Measurements from ENCODE around the gene EFTUD2.

DNA sequence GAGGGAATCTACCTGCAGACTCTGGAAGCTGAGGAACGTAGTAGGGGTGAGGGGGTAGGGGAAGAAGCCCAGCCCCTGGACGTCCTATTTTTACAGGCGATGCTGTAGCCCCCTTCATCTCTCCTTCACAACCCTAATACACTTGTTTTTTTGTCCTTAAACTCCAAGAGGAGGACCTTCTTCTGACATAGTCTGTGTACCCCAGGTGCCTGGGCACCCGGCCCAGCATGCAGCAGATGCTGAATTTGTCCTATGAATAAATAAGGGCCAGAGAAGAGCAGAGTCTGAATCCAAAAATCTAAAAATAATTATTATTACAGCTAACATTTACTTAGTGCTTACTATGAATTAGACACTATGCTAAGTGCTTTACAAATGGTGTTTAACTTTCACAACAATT lies 43.2 kb upstream of the EFTUD2 start:
- TF ChIP-seq, protein P1, sequence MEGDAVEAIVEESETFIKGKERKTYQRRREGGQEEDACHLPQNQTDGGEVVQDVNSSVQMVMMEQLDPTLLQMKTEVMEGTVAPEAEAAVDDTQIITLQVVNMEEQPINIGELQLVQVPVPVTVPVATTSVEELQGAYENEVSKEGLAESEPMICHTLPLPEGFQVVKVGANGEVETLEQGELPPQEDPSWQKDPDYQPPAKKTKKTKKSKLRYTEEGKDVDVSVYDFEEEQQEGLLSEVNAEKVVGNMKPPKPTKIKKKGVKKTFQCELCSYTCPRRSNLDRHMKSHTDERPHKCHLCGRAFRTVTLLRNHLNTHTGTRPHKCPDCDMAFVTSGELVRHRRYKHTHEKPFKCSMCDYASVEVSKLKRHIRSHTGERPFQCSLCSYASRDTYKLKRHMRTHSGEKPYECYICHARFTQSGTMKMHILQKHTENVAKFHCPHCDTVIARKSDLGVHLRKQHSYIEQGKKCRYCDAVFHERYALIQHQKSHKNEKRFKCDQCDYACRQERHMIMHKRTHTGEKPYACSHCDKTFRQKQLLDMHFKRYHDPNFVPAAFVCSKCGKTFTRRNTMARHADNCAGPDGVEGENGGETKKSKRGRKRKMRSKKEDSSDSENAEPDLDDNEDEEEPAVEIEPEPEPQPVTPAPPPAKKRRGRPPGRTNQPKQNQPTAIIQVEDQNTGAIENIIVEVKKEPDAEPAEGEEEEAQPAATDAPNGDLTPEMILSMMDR (conservative IDR thresholded peaks at IDR 0.05; ENCODE audit: low read depth, low read length): no peak
- TF ChIP-seq MAFK (IDR thresholded peaks at IDR 0.05; ENCODE audit: low read depth, low read length) (no peak), FOS (IDR thresholded peaks at IDR 0.05; ENCODE audit: low read depth, low read length) (no peak), RCOR1 (IDR thresholded peaks at IDR 0.05; ENCODE audit: insufficient replicate concordance, low read length) (no peak), BHLHE40 (IDR thresholded peaks at IDR 0.05; ENCODE audit: low read depth, low read length) (no peak), POLR2A (IDR thresholded peaks at IDR 0.05; ENCODE audit: low read depth, low read length) (no peak), MAZ (IDR thresholded peaks at IDR 0.05; ENCODE audit: borderline replicate concordance, low read depth, low read length) (no peak), CEBPB (IDR thresholded peaks at IDR 0.05; ENCODE audit: low read depth, low read length) (no peak), MXI1 (IDR thresholded peaks at IDR 0.05; ENCODE audit: borderline replicate concordance, low read depth, low read length) (no peak), RAD21 (IDR thresholded peaks at IDR 0.05; ENCODE audit: low read length) (no peak)
- TF ChIP-seq, protein P2, sequence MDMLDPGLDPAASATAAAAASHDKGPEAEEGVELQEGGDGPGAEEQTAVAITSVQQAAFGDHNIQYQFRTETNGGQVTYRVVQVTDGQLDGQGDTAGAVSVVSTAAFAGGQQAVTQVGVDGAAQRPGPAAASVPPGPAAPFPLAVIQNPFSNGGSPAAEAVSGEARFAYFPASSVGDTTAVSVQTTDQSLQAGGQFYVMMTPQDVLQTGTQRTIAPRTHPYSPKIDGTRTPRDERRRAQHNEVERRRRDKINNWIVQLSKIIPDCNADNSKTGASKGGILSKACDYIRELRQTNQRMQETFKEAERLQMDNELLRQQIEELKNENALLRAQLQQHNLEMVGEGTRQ (IDR thresholded peaks at IDR 0.05; ENCODE audit: low read depth, low read length): no peak
- TF ChIP-seq, protein P3, sequence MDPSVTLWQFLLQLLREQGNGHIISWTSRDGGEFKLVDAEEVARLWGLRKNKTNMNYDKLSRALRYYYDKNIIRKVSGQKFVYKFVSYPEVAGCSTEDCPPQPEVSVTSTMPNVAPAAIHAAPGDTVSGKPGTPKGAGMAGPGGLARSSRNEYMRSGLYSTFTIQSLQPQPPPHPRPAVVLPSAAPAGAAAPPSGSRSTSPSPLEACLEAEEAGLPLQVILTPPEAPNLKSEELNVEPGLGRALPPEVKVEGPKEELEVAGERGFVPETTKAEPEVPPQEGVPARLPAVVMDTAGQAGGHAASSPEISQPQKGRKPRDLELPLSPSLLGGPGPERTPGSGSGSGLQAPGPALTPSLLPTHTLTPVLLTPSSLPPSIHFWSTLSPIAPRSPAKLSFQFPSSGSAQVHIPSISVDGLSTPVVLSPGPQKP (IDR thresholded peaks at IDR 0.05; ENCODE audit: borderline replicate concordance, low read depth, low read length): no peak

All from IMR-90 (cell line).